ENCODE data around the gene RASGRP1.
"Not testable (repeated sequence)": the region's sequence is repeated elsewhere in the genome, so short reads cannot be mapped to it uniquely, and the experiment has no call there.

The RASGRP1 gene

DNA sequence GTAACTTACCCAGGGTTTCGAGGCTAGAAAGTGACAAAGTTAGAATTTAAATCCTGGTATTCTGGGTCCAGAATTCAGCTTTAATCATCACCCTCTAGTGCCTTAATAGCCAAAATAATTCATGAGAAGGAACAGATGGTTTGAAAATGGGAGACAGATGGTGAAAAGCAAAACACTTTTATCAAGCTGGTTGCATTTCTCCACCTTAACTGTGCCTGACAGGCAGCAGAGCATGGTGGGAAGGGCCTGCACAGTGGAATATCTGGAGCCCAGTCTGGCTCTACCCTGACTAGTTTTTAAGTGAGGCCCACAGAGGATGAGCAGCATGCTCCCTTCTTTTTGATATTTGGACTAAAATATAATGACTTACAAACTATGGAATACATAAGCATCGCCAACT is 35.6 kb upstream of the RASGRP1 start:
- Histone ChIP-seq H3K9me3 (ENCODE audit: control insufficient read depth, insufficient read depth, low read length) (no peaks in the 10 kb centered on the region), H3K27ac (ENCODE audit: low read depth, low read length) (no peak overlapping the region), H3K4me3 (ENCODE audit: low read depth, low read length) (no peak overlapping the region), H3K9ac (ENCODE audit: low read depth, low read length) (no peak overlapping the region), H3K4me1 (ENCODE audit: control insufficient read depth, insufficient read depth, low read length) (no peaks in the 10 kb centered on the region), H3K27me3 (ENCODE audit: control insufficient read depth, insufficient read depth, low read length) (no peaks in the 10 kb centered on the region), H3K36me3 (ENCODE audit: control insufficient read depth, insufficient read depth, low read length) (no peaks in the 10 kb centered on the region)

DNA sequence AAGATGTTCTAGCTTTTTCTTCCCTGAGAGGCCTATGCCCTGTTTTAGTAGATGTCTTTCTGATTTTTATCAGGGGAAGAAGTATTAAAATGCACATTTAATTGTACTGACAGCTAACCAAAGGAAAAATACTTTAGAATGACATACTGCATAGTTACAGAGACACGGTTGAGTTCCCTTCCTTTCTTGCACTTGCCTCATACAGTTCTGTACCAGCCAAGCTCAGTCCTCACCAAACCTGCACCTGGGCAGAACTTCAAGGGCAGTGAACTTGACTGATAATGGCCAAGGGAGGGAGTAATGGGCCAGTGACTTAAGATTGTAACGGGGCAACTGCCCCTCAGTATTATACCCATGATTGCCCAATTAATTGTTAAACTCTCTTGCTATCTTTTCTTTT is 34.1 kb upstream of the RASGRP1 start:
- Histone ChIP-seq H3K27me3 (ENCODE audit: control insufficient read depth, insufficient read depth, low read length) (no peaks in the 10 kb centered on the region), H3K27ac (ENCODE audit: low read depth, low read length) (no peak overlapping the region), H3K4me1 (ENCODE audit: control insufficient read depth, insufficient read depth, low read length) (no peaks in the 10 kb centered on the region), H3K9ac (ENCODE audit: low read depth, low read length) (no peak overlapping the region), H3K9me3 (ENCODE audit: control insufficient read depth, insufficient read depth, low read length) (no peaks in the 10 kb centered on the region), H3K4me3 (ENCODE audit: low read depth, low read length) (no peak overlapping the region), H3K36me3 (ENCODE audit: control insufficient read depth, insufficient read depth, low read length) (no peaks in the 10 kb centered on the region)

DNA sequence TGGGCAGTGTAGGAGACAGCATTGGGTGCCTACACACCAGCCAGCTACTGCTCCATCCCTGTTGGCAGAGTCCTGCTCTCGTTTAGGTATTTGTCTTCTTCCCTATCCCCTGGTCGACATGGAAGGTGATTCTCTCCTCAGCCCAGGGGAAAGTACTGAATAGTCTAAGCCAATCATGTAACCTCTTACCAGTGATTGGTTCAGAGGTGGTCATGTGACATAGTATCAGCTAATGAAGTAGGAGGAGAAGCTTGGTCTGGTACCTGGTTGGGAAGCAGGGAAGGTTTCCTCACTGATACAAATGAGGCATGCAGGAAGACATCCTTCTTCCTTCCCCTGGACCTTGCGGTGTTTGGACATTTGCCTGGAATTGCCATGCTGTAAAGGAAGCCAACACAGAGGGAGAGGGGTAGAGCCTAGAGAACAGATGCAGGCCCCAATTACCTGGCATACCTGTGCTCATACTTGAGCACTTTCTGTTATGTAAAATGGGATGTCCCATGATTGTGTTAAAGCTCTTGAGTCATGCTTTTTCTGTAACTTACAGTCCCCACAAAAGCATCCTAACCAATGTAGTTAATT is 32.7 kb upstream of the RASGRP1 start:
- Histone ChIP-seq H3K4me3 (ENCODE audit: low read depth, low read length) (no peak overlapping the region), H3K9ac (ENCODE audit: low read depth, low read length) (no peak overlapping the region), H3K4me1 (ENCODE audit: control insufficient read depth, insufficient read depth, low read length) (no peaks in the 10 kb centered on the region), H3K9me3 (ENCODE audit: control insufficient read depth, insufficient read depth, low read length) (no peaks in the 10 kb centered on the region), H3K27ac (ENCODE audit: low read depth, low read length) (no peak overlapping the region), H3K27me3 (ENCODE audit: control insufficient read depth, insufficient read depth, low read length) (no peaks in the 10 kb centered on the region), H3K36me3 (ENCODE audit: control insufficient read depth, insufficient read depth, low read length) (no peaks in the 10 kb centered on the region)

DNA sequence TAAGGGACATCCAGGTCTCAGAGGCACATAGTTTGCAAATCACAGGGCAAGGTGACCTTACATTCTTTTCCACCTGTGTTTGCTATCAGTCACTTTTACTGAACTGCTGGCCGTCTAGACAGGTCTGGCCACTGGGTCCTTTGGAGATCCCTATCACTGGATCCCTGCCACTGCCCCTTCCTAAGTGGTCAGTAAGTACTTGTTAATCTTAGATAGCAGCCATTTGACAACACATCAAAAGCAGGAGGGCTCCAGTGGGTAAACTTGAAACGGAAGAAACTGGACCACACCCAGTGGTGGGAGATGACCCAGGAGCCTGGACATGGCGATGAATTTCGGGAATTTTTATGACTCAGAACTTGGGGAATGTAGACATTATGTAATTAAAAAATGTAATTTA is 28.9 kb upstream of the RASGRP1 start:
- Histone ChIP-seq H3K4me1 (ENCODE audit: control insufficient read depth, insufficient read depth, low read length) (no peaks in the 10 kb centered on the region), H3K27ac (ENCODE audit: low read depth, low read length) (no peak overlapping the region), H3K9me3 (ENCODE audit: control insufficient read depth, insufficient read depth, low read length) (no peaks in the 10 kb centered on the region), H3K9ac (ENCODE audit: low read depth, low read length) (no peak overlapping the region), H3K36me3 (ENCODE audit: control insufficient read depth, insufficient read depth, low read length) (no peaks in the 10 kb centered on the region), H3K4me3 (ENCODE audit: low read depth, low read length) (no peak overlapping the region), H3K27me3 (ENCODE audit: control insufficient read depth, insufficient read depth, low read length) (no peaks in the 10 kb centered on the region)

DNA sequence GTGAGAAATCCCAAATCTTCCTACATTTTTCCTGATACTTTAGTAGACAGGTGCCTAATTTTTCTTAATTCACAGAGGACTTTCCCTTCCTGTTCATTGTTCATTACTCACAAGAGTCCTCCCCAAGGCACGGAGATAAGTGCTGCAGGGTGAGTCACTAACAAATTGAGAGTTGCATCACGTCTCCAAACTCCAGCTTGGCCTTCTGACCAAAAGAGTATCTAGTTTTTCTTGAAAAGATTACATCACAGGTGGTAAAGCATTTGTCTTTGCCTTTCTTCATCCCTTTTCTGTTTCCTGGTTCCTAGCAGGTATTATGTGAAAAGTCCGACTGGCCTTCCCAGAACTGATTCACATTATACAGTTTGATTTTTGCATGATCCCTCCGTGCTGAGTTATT is 24.9 kb upstream of the RASGRP1 start:
- no peak overlapping the region for H3K9ac ChIP-seq (ENCODE audit: low read depth, low read length)
- no peaks in the 10 kb centered on the region for H3K36me3 ChIP-seq (ENCODE audit: control insufficient read depth, insufficient read depth, low read length)
- H3K27ac ChIP-seq (ENCODE audit: low read depth, low read length): no peak overlapping the region
- H3K4me3 ChIP-seq (ENCODE audit: low read depth, low read length): no peak overlapping the region
- no peaks in the 10 kb centered on the region for H3K9me3 ChIP-seq (ENCODE audit: control insufficient read depth, insufficient read depth, low read length)
- H3K4me1 ChIP-seq (ENCODE audit: control insufficient read depth, insufficient read depth, low read length): no peaks in the 10 kb centered on the region
- H3K27me3 ChIP-seq (ENCODE audit: control insufficient read depth, insufficient read depth, low read length): no peaks in the 10 kb centered on the region

DNA sequence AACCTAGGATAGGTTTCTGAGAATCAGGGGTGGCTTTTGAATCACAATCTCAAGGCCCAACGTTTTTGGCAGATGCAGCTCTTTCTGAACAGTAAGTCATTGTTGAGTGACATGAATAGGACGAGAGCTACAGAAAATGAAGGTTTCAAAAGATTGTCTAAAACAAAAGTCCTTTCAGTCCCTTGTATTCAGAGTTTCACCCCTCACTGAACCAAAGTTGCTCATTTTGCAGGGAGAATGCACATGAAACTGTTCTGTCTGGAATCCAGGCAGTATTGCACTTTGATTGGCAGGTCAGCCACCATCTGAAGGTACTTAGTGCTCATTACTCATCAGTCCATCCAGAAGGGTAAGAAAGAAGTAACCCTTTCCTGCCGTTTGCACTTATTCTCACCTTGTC is 24.1 kb upstream of the RASGRP1 start:
- no peak overlapping the region for H3K27ac ChIP-seq (ENCODE audit: low read depth, low read length)
- no peak overlapping the region for H3K4me3 ChIP-seq (ENCODE audit: low read depth, low read length)
- H3K36me3 ChIP-seq (ENCODE audit: control insufficient read depth, insufficient read depth, low read length): no peaks in the 10 kb centered on the region
- no peaks in the 10 kb centered on the region for H3K9me3 ChIP-seq (ENCODE audit: control insufficient read depth, insufficient read depth, low read length)
- H3K4me1 ChIP-seq (ENCODE audit: control insufficient read depth, insufficient read depth, low read length): no peaks in the 10 kb centered on the region
- H3K27me3 ChIP-seq (ENCODE audit: control insufficient read depth, insufficient read depth, low read length): no peaks in the 10 kb centered on the region
- no peak overlapping the region for H3K9ac ChIP-seq (ENCODE audit: low read depth, low read length)

DNA sequence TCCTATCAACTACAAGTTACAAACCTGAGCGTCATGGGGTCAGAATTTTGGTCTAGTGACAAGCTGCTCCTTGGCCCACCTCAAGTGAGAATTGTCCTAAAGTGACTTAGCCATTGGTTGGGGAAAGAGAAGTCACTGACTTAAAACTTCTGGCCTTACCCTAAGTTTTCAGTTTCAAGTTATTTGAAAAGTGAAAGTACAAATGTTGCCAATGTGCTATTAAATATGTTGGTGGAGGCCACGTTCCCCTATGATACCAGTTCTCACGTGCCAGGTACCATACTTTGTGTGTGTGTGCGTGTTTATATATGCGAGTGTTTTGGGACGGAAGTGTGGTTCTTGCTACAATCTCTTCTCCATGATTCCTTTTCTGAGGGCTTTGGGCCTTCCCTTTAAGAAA is 22.6 kb upstream of the RASGRP1 start:
- no peak overlapping the region for H3K9ac ChIP-seq (ENCODE audit: low read depth, low read length)
- H3K36me3 ChIP-seq (ENCODE audit: control insufficient read depth, insufficient read depth, low read length): no peaks in the 10 kb centered on the region
- H3K4me1 ChIP-seq (ENCODE audit: control insufficient read depth, insufficient read depth, low read length): no peaks in the 10 kb centered on the region
- no peak overlapping the region for H3K27ac ChIP-seq (ENCODE audit: low read depth, low read length)
- no peaks in the 10 kb centered on the region for H3K27me3 ChIP-seq (ENCODE audit: control insufficient read depth, insufficient read depth, low read length)
- no peak overlapping the region for H3K4me3 ChIP-seq (ENCODE audit: low read depth, low read length)
- H3K9me3 ChIP-seq (ENCODE audit: control insufficient read depth, insufficient read depth, low read length): no peaks in the 10 kb centered on the region

DNA sequence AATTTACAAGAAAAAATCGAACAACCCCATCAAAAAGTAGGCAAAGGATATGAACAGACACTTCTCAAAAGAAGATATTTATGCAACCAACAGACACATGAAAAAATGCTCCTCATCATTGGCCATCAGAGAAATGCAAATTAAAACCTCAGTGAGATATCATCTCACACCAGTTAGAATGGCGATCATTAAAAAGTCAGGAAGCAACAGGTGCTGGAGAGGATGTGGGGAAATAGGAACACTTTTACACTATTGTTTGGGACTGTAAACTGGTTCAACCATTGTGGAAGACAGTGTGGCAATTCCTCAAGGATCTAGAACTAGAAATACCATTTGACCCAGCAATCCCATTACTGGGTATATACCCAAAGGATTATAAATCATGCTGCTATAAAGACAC is 21.4 kb upstream of the RASGRP1 start:
- not testable (repeated sequence) for H3K27ac ChIP-seq (ENCODE audit: low read depth, low read length); H3K27me3 ChIP-seq (ENCODE audit: control insufficient read depth, insufficient read depth, low read length); H3K9me3 ChIP-seq (ENCODE audit: control insufficient read depth, insufficient read depth, low read length); H3K4me1 ChIP-seq (ENCODE audit: control insufficient read depth, insufficient read depth, low read length); H3K4me3 ChIP-seq (ENCODE audit: low read depth, low read length); H3K36me3 ChIP-seq (ENCODE audit: control insufficient read depth, insufficient read depth, low read length); H3K9ac ChIP-seq (ENCODE audit: low read depth, low read length)

DNA sequence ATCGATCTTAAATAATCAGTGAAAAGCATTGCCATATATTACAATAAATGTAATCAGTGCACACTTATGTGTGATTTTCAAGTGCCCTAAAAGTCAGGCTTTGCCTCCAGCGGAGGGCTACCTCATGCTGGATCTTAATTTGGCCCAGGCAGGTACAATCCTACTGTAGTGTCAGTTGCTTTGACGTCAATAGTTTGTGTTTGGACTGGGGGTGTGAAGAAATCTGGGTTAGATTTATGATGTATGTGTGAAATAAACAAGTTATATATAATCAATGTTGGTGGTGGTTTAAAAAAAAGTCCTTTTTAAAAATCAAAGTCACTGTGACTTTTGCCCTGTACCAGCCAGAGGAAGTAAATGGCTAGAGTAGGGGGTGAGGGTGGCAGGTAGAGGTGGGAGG is 14.0 kb upstream of the RASGRP1 start:
- Histone ChIP-seq H3K9me3 (ENCODE audit: control insufficient read depth, insufficient read depth, low read length) (no peaks in the 10 kb centered on the region), H3K9ac (ENCODE audit: low read depth, low read length) (no peak overlapping the region), H3K4me3 (ENCODE audit: low read depth, low read length) (no peak overlapping the region), H3K4me1 (ENCODE audit: control insufficient read depth, insufficient read depth, low read length) (no peaks in the 10 kb centered on the region), H3K27ac (ENCODE audit: low read depth, low read length) (no peak overlapping the region), H3K36me3 (ENCODE audit: control insufficient read depth, insufficient read depth, low read length) (no peaks in the 10 kb centered on the region), H3K27me3 (ENCODE audit: control insufficient read depth, insufficient read depth, low read length) (no peaks in the 10 kb centered on the region; the same call in 1 of the 2 replicates)

DNA sequence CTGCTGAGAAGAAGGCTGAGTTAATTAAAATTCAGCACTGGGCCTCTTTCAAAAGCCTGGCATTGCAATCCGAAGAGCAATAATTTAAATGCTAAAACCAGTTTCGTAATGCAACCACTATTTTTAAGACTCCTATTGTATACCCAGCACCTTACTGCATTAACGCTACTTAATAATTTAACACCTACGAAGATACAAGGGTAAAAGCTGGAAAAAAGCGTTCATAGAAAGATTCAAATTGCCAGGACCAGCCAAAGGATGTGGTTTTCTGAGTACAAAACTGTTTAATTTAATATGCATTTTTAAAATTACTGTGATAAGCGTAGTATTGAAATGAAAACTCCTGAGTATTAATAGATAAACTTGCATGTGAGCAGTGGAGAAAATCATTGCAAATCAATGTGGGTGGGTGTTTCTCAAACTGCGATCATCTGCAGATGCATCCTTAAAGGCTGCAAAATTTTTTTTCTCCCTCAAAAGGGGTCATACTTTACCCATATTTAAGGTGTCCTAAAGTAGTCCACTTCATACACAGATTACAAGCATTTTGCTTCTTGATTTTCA is 12.9 kb upstream of the RASGRP1 start:
- Histone ChIP-seq H3K9me3 (ENCODE audit: control insufficient read depth, insufficient read depth, low read length) (no peaks in the 10 kb centered on the region), H3K27ac (ENCODE audit: low read depth, low read length) (no peak overlapping the region), H3K36me3 (ENCODE audit: control insufficient read depth, insufficient read depth, low read length) (no peaks in the 10 kb centered on the region), H3K4me3 (ENCODE audit: low read depth, low read length) (no peak overlapping the region), H3K27me3 (ENCODE audit: control insufficient read depth, insufficient read depth, low read length) (no peaks in the 10 kb centered on the region; the same call in 1 of the 2 replicates), H3K9ac (ENCODE audit: low read depth, low read length) (no peak overlapping the region), H3K4me1 (ENCODE audit: control insufficient read depth, insufficient read depth, low read length) (no peaks in the 10 kb centered on the region)

DNA sequence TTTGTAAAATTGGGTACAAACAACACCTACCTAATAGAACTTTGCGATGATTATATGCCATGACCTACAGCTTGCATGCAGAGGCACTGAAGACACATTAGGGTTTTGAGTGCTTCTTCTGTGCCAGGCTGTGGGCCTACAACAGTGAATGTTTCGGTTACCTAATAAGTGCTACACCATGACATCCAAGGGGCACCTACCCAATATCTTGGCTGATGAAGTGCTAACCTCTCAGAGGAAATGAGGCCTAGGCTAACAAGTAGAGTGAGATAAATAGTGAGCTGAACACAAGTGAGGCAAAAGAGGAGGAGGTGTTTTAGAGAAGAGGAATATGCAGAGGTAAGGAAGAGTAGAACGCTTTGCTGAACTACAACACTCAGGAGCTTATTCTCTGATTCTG is 12.2 kb upstream of the RASGRP1 start:
- H3K27ac ChIP-seq (ENCODE audit: low read depth, low read length): no peak overlapping the region
- H3K4me1 ChIP-seq (ENCODE audit: control insufficient read depth, insufficient read depth, low read length): no peaks in the 10 kb centered on the region
- no peaks in the 10 kb centered on the region for H3K36me3 ChIP-seq (ENCODE audit: control insufficient read depth, insufficient read depth, low read length)
- no peak overlapping the region for H3K9ac ChIP-seq (ENCODE audit: low read depth, low read length)
- H3K4me3 ChIP-seq (ENCODE audit: low read depth, low read length): no peak overlapping the region
- H3K9me3 ChIP-seq (ENCODE audit: control insufficient read depth, insufficient read depth, low read length): no peaks in the 10 kb centered on the region
- no peaks in the 10 kb centered on the region; the same call in 1 of the 2 replicates for H3K27me3 ChIP-seq (ENCODE audit: control insufficient read depth, insufficient read depth, low read length)

Data from HUES48 (cell line).